ENCODE results near the gene PTBP3.
"Not testable (repeated sequence)": the region's sequence is repeated elsewhere in the genome, so short reads cannot be mapped to it uniquely, and the experiment has no call there.

Gene PTBP3

DNA sequence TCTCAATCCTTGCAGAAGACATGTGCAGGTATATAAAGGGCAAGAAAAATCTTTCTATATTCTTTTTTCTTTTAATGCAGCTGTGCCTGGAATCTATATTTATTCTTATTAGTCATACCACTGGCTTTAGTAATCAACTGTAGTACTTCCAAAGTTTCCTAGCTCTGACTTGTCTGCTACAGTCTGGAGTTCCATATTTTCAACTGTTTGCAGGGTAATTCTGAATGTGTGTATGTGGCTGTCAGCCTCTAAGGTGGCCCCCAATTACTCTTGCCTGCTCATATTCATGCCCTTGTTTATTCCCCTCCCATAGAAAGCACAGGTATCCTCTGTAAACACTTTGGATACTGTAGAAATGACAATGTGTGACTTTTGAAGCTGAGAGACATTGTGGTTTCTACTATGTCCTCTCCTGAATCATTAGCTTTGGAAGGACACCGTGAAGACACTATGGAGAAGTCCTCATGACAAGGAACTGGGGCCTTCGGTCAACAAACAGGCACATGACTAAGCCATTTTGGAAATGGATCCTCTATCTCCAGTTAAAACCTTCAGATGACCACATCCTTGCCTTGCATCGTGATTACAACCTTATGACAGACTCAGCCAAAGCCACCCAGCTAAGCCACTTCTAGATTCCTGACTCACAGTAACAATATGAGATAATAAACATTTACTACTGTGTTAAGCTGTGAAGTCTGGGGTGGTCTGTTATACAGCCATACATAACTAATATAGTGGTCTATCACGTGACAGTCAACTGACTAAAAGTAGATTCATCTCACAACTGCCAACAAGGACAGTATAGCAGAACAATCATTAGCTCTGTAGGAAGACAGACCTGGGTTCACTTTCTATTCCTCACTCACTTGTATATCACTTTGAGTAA lies 108.8 kb downstream of the PTBP3 start:
- in situ Hi-C loops (cut with HindIII; ENCODE audit: low sequenced_read_pairs) = no loop called here

DNA sequence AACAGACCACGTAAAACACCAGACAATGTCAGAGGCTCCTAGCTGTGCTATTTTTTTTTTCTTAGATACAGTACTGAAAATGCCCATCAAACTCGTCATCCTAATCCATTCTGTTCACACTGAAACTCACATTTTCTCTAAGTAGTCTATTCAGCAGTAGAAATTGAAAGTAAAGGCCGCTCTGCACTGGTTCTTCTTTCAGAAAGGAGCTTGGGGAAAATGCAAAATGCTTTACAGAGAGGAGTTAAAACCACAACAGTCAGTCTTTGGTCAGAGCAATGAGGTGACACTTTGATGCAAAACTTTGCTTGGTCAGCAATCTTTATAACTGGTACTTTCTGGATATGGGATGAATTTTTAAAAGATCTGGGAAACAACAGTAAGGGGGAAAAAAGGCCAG lies 114.5 kb downstream of the PTBP3 start:
- in situ Hi-C loops (cut with HindIII; ENCODE audit: low sequenced_read_pairs) = no loop called here

DNA sequence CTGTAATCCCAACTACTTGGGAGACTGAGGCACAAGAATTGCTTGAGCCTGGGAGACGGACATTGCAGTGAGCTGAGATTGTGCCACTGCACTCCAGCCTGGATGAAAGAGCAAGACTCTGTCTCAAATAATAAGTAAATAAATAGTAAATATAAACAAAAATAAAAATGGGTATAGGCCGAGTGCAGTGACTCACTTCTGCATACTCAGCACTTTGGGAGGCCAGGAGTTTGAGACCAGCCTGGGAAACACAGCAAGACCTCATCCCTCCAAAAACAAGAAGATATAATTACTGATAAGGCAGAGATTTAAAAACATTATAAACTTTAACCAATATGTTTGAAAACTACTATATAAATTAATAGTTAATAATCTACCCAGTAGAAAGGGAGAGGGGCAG lies 120.5 kb downstream of the PTBP3 start:
- in situ Hi-C loops (cut with HindIII; ENCODE audit: low sequenced_read_pairs) = no loop called here

DNA sequence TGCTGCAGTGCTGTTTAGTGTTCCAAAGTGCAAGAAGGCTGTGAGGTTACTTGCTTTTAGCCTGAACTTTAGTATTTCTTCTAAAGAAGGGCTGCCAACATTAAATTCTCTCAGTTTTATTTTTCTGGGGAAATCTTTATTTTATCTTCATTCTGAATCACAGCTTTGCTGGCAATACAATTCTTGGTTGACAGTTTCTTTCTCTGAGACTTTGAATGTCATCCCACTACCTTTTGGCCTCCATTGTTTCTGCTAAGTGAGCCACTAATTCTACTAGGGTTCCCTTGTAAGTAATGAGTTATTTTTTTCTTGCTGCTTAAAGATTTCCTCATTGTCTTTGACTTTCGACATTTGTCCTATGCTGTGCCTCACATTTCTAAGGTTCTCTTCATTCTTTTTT lies 126.0 kb downstream of the PTBP3 start:
- in situ Hi-C loops (cut with HindIII; ENCODE audit: low sequenced_read_pairs) = no loop called here

DNA sequence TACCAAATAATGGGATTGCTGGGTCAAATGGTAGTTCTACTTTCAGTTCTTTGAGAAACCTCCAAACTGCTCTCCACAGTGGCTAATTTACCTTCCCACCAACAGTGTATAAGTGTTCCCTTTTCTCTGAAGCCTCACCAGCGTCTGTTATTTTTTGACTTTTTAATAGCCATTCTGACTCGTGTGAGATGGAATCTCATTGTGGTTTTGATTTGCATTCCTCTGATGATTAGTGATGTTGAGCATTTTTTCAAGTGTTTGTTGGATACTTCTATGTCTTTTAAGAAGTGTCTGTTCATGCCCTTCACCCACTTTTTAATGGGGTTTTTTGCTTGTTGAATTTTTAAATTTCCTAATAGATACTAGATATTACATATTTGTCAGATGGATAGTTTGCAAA lies 129.9 kb downstream of the PTBP3 start:
- in situ Hi-C loops (cut with HindIII; ENCODE audit: low sequenced_read_pairs) = loop anchor here (5.0 kb wide), 2 partner anchors 54 to 66 kb away; no protein-coding TSS in a partner anchor

DNA sequence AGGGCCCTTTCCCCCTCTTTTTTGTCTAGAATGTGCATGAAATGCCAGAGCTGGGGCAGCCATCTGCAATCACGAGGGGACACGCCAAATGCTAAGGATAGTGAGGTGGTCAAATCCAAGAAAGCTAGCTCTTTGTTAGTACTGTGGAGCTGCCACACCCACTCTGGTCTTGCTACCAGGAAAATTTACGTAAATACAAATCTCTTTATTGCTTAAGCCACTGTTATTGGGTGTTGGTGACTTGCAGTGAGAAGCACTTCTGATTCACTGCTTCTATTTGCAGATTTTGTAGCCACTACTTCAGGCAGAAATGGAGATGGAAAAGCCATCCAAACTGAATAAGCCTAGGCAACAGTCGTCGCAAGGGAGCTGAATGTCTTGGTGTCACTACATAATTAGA lies 132.7 kb downstream of the PTBP3 start:
- in situ Hi-C loops (cut with HindIII; ENCODE audit: low sequenced_read_pairs) = loop anchor here (5.0 kb wide), 2 partner anchors 57 to 63 kb away; no protein-coding TSS in a partner anchor

DNA sequence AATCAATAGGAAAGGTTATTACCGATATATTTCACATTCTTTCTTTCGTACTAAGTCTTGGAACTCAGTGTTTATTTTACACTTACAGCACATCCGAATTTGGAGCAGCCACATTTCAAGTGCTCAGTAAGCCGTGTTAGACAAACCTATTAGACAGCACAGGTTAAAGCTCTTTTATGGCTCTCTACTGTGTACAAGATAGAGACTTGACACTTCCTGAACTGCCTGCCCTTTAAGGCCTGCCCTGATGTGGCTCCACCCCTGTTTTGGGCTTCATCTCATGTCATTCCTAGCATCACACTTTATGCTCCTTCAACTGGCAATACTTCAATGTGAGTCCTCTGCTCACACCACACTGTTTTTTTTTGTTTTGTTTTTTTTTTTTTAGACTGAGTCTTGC lies 134.8 kb downstream of the PTBP3 start:
- in situ Hi-C loops (cut with HindIII; ENCODE audit: low sequenced_read_pairs) = no loop called here

DNA sequence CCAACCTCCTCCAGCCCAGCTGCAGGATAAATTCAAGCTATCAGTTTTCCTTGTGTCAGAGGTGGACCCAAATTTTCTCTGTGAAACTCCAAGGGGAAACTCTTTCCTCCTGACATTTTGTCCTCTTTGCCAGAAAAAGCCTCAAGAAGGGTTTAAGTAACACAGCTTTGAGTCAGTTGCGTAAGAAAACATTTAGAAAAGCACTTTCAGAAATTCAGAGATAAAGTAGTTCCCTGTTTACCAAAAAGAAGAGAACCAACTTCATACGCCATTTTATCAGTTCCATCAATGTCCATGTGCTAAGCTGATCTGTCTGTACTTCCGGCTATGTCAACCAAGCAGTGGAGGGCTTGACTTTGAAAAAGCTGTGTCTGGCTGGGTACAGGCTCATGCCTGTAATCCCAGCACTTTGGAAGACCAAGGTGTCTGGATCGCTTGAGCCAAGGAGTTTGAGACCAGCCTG lies 138.4 kb downstream of the PTBP3 start:
- in situ Hi-C loops (cut with HindIII; ENCODE audit: low sequenced_read_pairs) = no loop called here

DNA sequence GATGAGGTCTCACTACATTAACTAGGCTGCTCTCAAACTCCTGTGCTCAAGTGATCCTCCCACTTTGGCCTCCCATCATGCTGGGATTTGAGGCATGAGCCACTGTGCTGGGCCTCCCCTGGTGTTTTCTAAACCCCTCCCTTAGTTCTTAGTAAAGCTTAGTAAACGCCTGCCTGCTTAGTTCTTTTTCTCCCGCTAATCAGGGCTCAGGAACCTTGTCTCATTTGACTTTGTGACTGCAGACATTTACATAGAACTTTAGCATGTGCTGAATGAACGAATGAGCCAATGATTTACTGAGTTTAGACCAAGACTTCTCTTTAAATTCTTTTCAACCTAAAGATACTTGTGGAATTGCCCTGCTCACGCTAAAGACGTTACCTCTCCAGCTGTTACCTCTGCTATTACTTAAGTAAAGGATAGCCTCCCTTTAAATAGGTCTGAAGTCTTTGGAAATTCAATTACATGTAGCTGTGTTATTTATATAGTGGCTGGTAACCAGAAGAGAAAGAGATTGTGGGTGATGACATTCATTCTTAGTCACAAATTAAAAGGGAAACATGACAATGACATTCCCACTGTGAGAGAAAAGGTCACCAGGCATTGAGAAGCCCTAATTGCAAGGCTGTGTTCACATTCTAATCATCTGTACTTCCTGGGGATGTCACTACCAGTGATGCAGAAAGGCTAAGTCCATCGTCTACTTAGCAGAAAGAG lies 139.7 kb downstream of the PTBP3 start:
- in situ Hi-C loops (cut with HindIII; ENCODE audit: low sequenced_read_pairs) = no loop called here

DNA sequence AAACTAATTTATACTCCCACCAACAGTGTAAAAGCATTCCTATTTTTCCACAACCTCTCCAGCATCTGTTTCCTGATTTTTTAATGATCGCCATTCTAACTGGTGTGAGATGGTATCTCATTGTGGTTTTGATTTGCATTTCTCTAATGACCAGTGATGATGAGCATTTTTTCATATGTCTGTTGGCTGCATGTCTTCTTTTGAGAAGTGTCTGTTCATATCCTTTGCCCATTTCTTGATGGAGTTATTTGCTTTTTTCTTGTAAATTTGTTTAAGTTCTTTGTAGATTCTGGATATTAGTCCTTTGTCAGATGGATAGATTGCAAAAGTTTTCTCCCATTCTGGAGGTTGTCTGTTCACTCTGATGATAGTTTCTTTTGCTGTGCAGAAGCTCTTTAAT lies 143.1 kb downstream of the PTBP3 start:
- in situ Hi-C loops (cut with HindIII; ENCODE audit: low sequenced_read_pairs) = not testable (repeated sequence)

DNA sequence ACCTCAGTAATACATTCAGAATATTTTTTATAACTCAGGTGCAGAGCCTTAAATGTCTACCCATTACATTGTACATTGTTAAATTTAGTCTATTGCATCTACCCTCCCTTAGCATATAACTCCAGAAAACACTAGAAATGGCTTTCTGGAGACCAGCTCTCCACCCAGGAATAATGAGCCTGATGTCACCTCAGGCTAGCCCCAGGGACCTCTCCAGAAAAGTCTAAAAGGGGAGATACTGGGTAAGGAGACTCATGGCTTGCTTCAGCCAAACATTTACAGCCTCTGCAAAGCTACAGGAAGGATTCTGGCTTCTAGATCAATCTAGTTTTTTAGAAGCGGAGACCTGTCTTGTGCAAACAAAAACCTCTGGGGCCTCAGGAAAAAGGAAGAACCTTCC lies 144.5 kb downstream of the PTBP3 start:
- in situ Hi-C loops (cut with HindIII; ENCODE audit: low sequenced_read_pairs) = no loop called here

DNA sequence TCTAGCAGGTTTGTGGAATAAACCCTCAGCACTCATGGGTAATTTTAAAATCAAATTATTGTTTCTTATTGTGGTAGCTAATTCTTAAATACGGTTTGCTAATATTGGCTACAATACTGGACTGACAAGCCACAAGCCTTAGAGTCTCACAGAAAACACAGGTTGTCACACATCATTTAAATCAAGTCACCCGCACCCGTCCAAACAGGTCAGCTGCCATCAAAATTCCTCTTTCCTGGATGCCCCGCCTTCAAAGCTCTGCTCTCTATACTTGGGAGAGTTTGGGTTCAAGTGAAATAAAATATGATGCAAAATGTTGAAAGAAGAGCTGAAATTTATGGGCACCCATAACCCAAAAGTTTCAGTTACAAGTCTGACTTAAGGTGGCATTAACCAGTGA lies 146.0 kb downstream of the PTBP3 start:
- in situ Hi-C loops (cut with HindIII; ENCODE audit: low sequenced_read_pairs) = no loop called here

DNA sequence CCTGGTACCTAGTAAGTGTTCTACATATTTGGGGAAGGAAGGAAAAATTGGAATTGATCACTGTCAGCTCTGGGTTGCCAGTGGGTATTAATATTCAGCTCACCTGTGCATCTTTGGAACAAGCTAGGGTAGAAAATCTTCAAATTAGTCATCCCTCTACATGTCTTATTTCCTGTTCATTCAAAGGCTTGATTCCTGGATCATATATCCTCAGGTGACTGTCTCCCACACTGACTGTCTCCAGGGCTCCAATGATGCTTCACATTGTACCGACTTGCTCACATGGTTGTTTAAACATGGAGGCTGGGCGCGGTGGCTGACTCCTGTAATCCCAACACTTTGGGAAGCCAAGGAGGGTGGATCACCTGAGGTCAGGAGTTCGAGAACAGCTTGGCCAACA lies 146.7 kb downstream of the PTBP3 start:
- in situ Hi-C loops (cut with HindIII; ENCODE audit: low sequenced_read_pairs) = no loop called here

DNA sequence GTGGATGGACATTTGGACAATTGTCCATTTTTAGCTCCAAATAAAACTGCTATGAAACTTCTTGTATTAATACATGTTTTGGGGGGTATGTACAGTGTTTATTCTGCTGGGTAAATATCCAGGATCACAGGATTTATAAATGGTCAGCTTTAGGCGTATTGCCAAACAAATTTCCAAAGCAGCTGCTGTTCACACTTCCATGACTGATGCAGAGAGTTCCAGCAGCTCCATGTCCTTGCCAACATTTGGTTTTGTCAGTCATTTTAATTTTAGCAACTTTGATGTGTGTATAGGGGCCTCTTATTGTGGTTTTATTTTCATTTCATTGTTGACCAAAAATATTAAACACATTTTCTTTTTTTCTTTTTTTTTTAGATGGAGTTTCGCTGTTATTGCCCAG lies 148.5 kb downstream of the PTBP3 start:
- in situ Hi-C loops (cut with HindIII; ENCODE audit: low sequenced_read_pairs) = no loop called here

DNA sequence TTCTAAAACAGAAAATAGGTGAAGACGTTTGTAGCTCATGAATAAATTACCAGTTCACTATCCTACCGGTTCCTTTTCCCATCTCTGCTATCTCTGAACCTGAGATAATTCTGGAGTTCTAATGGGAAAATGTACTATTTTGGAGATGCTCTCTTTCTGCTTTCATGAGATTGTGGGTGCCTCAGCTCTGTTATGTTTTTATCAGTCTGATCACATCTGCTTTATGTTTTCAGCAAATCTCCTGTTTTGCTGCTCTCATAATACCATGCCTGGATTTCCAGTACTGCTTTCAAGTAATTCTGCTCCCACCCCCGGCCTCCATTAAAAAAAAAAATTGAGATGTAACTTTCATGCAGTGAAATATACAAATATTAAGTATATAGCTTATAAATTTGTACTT lies 149.2 kb downstream of the PTBP3 start:
- in situ Hi-C loops (cut with HindIII; ENCODE audit: low sequenced_read_pairs) = no loop called here

DNA sequence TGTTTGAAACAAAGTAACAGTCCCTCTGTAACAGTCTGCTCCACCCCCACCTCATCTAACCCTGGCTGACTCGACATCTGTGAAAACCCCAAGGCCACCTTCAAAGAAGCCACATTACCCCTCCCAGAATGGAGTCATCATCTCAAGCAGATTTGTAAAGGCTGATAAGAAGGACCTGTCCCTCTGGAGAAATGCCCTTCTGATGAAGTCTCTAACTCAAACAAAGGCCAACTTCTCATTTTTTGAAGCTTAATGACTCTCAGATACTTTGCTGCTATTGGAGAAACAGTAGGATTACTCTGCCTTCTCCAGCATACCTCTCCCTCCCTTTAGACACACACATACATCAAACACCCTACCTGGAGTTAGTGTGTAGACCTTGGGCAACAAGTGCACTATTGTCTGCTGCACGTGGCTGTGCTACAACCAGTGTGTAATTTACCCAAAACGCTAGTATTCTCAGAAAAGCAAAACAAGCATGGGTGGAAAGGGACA lies 153.0 kb downstream of the PTBP3 start:
- in situ Hi-C loops (cut with HindIII; ENCODE audit: low sequenced_read_pairs) = no loop called here

DNA sequence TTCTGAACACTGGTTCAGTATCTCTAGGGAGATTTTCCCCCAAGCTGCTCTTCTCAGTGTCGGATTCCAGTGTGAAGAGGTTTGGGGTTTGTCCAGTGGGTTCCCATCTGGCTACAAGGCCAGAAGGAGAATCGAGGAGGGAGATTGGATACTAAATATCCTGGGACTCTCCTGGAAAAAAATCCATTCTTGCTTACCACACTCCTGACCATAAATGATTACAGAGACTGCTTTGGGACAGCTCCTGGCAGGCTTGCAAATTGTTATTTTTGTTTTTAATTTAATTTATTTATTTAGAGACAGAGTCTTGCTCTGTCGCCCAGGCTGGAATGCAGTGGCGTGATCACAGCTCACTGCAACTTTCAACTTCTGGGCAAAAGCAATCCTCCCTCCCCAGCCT lies 153.6 kb downstream of the PTBP3 start:
- in situ Hi-C loops (cut with HindIII; ENCODE audit: low sequenced_read_pairs) = no loop called here

DNA sequence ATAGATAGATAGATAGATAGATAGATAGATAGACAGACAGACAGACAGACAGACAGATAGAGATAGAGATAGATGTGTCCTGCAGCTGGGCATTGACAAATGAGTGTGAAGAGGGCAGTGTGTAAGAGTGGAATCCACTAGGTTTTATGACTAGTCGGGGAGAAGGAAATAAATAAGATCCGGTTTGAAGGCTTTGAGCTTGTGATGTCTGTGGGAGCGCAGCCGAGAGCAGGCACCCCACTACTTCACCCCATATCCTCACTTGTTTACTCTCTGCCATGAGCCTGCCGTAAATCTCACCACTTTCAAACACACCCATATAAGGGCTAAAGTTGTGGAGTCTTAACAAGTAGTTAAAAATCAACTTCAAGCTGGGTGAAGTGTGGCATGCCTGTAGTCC lies 156.9 kb downstream of the PTBP3 start:
- in situ Hi-C loops (cut with HindIII; ENCODE audit: low sequenced_read_pairs) = no loop called here

DNA sequence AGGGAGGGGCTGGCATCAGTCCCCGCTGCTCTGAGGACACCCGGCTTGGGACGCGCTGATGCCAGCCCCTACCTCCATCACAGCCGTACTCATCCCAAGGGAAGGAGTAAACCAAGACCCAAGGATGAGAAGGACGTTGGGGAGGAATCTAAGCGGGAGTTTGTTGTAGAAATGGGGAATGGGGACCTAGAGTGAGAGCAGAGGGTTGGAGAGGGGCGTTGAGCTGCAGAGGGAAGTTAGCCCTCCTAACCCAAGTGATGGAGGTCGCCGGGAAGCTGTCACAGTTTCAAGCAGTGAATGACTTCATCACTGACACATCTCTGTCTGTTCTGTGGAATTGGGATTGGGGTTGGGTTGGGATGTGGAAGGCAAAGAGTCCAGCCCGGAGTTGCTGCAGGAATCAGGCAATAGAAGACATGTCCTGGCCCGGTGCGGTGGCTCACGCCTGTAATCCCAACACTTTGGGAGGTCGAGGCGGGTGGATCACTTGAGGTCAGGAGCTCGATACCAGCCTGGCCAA lies 157.6 kb downstream of the PTBP3 start:
- in situ Hi-C loops (cut with HindIII; ENCODE audit: low sequenced_read_pairs) = no loop called here

DNA sequence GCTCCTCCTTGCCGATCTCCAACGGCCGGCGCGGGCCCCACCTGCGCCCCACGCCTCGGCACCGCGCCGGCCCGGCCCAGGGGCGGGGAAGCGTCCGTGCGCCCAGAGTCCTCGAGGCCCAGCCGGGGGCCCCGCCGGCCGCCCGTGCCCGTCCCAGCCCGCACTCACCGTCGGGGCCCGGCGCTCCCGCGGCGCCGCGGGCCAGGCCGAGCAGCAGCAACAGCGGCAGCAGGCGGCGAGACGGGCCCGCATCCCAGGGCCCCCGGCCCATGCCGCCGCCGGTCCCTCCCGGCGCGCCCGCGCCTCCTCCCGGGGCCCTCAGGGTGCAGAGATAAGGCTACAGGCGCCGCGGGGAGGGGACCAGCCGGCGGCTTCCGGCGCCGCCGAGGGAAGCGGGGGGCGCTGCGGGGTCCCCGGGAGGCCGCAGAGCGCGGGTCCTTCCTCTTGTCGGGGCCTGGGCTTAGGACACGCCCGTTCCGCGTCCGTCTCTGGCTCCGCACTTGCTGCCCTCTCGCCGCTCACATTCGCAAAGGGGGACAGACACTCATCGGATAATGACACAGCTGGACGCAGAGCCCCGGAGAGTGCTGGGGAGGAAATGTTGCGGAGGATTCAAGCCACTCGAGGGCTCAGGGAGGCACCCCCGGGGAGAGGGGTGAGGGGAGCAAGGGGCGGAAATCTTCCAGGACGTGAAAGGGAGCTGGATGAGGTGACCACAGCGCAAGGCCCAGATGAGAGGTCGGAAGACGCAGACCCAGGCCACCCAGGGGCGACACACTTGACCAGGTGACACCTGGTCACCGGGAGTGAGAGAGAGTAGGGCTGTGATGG lies 158.2 kb downstream of the PTBP3 start, which contains the start of gene SUSD1:
TSS of gene SUSD1 (minus strand) at position 333 of the 831 bp plus-strand sequence. CDS start at position 271, 62 bp downstream.
- in situ Hi-C loops (cut with HindIII; ENCODE audit: low sequenced_read_pairs) = no loop called here

Data from endothelial cell of hepatic sinusoid (primary cell).